ENCODE measurements around the gene ITFG1. TPM values are rescaled to one million over a fixed set of nuclear protein-coding genes. Genes with fewer than 3 reads are reported as not detected.
"Not testable (repeated sequence)": the region's sequence is repeated elsewhere in the genome, so short reads cannot be mapped to it uniquely, and the experiment has no call there.

Gene ITFG1
- total and polyA plus RNA-seq, 2 of the 8 experiments (the other 6 are each of a cell fraction or from before 2014, with no cell fraction given), result 13.8 to 22.2 TPM

DNA sequence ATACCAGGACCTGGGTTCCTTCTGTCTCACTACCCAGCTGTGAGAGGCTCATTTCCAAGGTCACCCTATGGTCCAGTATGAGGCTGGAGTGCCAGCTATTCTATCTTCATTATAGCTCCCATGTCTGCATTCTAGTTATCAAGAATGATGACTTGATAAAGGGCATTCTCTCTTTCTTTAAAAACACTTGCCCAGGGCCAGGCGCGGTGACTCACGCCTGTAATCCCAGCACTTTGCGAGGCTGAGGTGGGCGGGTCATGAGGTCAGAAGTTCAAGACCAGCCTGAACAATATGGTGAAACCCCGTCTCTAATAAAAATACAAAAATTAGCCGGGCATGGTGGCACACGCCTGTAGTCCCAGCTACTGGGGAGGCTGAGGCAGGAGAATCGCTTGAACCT is 322.9 kb downstream of the ITFG1 start:
- H3K56ac ChIP-seq (replicated peaks; ENCODE audit: insufficient read length, low read depth, low read length); H4K91ac ChIP-seq (replicated peaks; ENCODE audit: insufficient read length, low read length); H2BK15ac ChIP-seq (ENCODE audit: low read length); H2AFZ ChIP-seq (ENCODE audit: low read length); H3K36me3 ChIP-seq (ENCODE audit: control insufficient read depth in 2 of 4, insufficient read depth in 4 of 4, low read length in 3 of 4); H2BK120ac ChIP-seq (replicated peaks; ENCODE audit: low read depth, low read length); H3K23ac ChIP-seq (ENCODE audit: insufficient read length); H3K27ac ChIP-seq (ENCODE audit: low read depth, low read length); H3K4me2 ChIP-seq (ENCODE audit: insufficient read depth in 1 of 2, low read depth in 2 of 2, low read length in 2 of 2); H3K9ac ChIP-seq (replicated peaks in 1 of 4; ENCODE audit: extremely low read depth in 1 of 4, low read depth in 3 of 4, low read length in 3 of 4); DNase-seq (ENCODE audit: low read depth in 1 of 2, low spot score in 2 of 2); FAIRE-seq; H3K14ac ChIP-seq (ENCODE audit: insufficient read length); H3K9me3 ChIP-seq (ENCODE audit: insufficient read depth in 2 of 2, low read depth in 1 of 2, low read length in 1 of 2); H3K4ac ChIP-seq (replicated peaks; ENCODE audit: insufficient read length, low read depth, low read length); H2BK12ac ChIP-seq (ENCODE audit: low read depth, low read length); H3K18ac ChIP-seq (ENCODE audit: extremely low read depth, low read length); H2BK5ac ChIP-seq (ENCODE audit: low read depth, low read length); H3K79me1 ChIP-seq (ENCODE audit: low read depth, low read length); H3K23me2 ChIP-seq (ENCODE audit: low read depth, low read length); H4K8ac ChIP-seq (ENCODE audit: extremely low read depth, insufficient read depth, low read length); POLR2A ChIA-PET (ENCODE audit: partially characterized antibody); H4K5ac ChIP-seq (ENCODE audit: insufficient read length, low read depth, low read length); H3K4me1 ChIP-seq (replicated peaks in 1 of 4; ENCODE audit: control insufficient read depth in 3 of 4, insufficient read depth in 4 of 4, low read length in 3 of 4); H3K4me3 ChIP-seq (ENCODE audit: extremely low read depth in 1 of 4, insufficient read depth in 2 of 4, low read depth in 3 of 4, low read length in 4 of 4); H2BK20ac ChIP-seq (ENCODE audit: low read length); H4K20me1 ChIP-seq (replicated peaks in 1 of 2; ENCODE audit: control insufficient read depth in 1 of 2, insufficient read depth in 2 of 2, low read length in 2 of 2); H2AK5ac ChIP-seq (ENCODE audit: low read depth, low read length): not testable (repeated sequence)
- 96% methylated on average over 9 of the region's 9 CpGs; no CpG with 5 or more reads in 1 of the 2 experiments for WGBS, 2 experiments (ENCODE audit: extremely low coverage in 1 of 2, insufficient coverage in 1 of 2, insufficient read length in 1 of 2, insufficient replicate concordance in 2 of 2, low coverage in 1 of 2, low lambda C conversion rate in 2 of 2, missing lambda C conversion rate in 1 of 2)
- peaks cover 0 to 12% (median 8%) of the 10 kb centered on the region in 4 experiments; a peak in 6 of 7 replicates for H3K27me3 ChIP-seq (replicated peaks in 1 of 4; ENCODE audit: control insufficient read depth in 3 of 4, extremely low read depth in 1 of 4, insufficient read depth in 3 of 4, low read length in 3 of 4)
- H3K79me2 ChIP-seq (ENCODE audit: control insufficient read depth in 1 of 2, insufficient read depth in 2 of 2, low read length in 2 of 2), result peaks cover 0 to 40% of the 10 kb centered on the region in 2 experiments; a peak in 2 of 4 replicates
- CTCF ChIA-PET (ENCODE audit: partially characterized antibody), result interaction anchor here (0.8 kb wide), 1 partner anchor 1027 kb away, joined by 3 read pairs; no protein-coding TSS in a partner anchor

Measured in H1 (cell line).